ENCODE measurements around the gene PLCL1. TPM values are rescaled to one million over a fixed set of nuclear protein-coding genes. Genes with fewer than 3 reads are reported as not detected.

PLCL1 gene
- total RNA-seq, 1 donor from 2014 or later: 0.08 TPM

GRCh38 chr2:197944416-197945096 is 140.2 kb downstream of the PLCL1 start:
- Histone ChIP-seq H3K27me3 (ENCODE audit: control insufficient read depth, insufficient read depth, low read length) (no peaks in the 10 kb centered on the region), H3K36me3 (ENCODE audit: control insufficient read depth, insufficient read depth, low read length) (no peaks in the 10 kb centered on the region), H3K4me3 (ENCODE audit: low read depth, low read length) (no peak overlapping the region)
- DNase-seq (ENCODE audit: low read depth): no peak
- TF ChIP-seq, protein P1, sequence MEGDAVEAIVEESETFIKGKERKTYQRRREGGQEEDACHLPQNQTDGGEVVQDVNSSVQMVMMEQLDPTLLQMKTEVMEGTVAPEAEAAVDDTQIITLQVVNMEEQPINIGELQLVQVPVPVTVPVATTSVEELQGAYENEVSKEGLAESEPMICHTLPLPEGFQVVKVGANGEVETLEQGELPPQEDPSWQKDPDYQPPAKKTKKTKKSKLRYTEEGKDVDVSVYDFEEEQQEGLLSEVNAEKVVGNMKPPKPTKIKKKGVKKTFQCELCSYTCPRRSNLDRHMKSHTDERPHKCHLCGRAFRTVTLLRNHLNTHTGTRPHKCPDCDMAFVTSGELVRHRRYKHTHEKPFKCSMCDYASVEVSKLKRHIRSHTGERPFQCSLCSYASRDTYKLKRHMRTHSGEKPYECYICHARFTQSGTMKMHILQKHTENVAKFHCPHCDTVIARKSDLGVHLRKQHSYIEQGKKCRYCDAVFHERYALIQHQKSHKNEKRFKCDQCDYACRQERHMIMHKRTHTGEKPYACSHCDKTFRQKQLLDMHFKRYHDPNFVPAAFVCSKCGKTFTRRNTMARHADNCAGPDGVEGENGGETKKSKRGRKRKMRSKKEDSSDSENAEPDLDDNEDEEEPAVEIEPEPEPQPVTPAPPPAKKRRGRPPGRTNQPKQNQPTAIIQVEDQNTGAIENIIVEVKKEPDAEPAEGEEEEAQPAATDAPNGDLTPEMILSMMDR (IDR thresholded peaks at IDR 0.05; ENCODE audit: insufficient read depth, low read length, poor library complexity, severe bottlenecking): no peak

- no peak for DNase-seq (ENCODE audit: low read depth)
- no peaks in the 10 kb centered on the region for H3K27me3 ChIP-seq (ENCODE audit: control insufficient read depth, insufficient read depth, low read length)
- no peak overlapping the region for H3K4me3 ChIP-seq (ENCODE audit: low read depth, low read length)
- TF ChIP-seq, protein P1 (IDR thresholded peaks at IDR 0.05; ENCODE audit: insufficient read depth, low read length, poor library complexity, severe bottlenecking): no peak
- no peaks in the 10 kb centered on the region for H3K36me3 ChIP-seq (ENCODE audit: control insufficient read depth, insufficient read depth, low read length)
Measured at GRCh38 chr2:197946562-197946961, 142.2 kb downstream of the PLCL1 start.

DNA sequence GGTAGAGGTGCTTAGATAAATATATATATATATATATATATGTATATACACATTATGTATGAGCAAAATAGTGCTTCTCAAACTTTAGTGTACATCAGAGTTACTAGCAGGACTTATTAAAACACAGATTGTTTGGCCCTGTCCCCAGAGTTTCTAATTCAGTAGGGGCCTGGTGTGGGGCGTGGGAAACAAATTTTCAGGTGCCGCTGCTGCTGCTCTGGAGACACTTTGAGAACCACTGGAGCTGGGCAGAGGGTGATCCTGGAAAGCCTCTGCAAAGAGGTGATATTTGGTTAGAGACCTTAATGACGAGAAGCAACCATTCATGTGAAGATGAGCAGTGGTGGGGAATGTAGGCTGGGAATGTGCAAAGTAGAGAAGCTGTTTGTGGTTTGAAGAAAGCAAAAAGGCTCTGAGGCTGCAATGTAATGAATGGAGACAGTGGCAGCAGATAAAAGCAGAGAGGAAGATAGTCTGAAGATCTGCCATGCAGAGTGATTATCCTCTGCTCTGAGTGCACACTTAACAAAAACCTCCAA is 142.9 kb downstream of the PLCL1 start:
- Histone ChIP-seq H3K4me3 (ENCODE audit: low read depth, low read length) (no peak overlapping the region), H3K36me3 (ENCODE audit: control insufficient read depth, insufficient read depth, low read length) (no peaks in the 10 kb centered on the region), H3K27me3 (ENCODE audit: control insufficient read depth, insufficient read depth, low read length) (no peaks in the 10 kb centered on the region)
- no peak for DNase-seq (ENCODE audit: low read depth)
- TF ChIP-seq, protein P1 (IDR thresholded peaks at IDR 0.05; ENCODE audit: insufficient read depth, low read length, poor library complexity, severe bottlenecking): no peak

- Histone ChIP-seq H3K27me3 (ENCODE audit: control insufficient read depth, insufficient read depth, low read length) (no peaks in the 10 kb centered on the region), H3K36me3 (ENCODE audit: control insufficient read depth, insufficient read depth, low read length) (no peaks in the 10 kb centered on the region), H3K4me3 (ENCODE audit: low read depth, low read length) (no peak overlapping the region)
- TF ChIP-seq, protein P1 (IDR thresholded peaks at IDR 0.05; ENCODE audit: insufficient read depth, low read length, poor library complexity, severe bottlenecking): no peak
- no peak for DNase-seq (ENCODE audit: low read depth)
Measured at GRCh38 chr2:197949224-197949623, 144.8 kb downstream of the PLCL1 start.

DNA sequence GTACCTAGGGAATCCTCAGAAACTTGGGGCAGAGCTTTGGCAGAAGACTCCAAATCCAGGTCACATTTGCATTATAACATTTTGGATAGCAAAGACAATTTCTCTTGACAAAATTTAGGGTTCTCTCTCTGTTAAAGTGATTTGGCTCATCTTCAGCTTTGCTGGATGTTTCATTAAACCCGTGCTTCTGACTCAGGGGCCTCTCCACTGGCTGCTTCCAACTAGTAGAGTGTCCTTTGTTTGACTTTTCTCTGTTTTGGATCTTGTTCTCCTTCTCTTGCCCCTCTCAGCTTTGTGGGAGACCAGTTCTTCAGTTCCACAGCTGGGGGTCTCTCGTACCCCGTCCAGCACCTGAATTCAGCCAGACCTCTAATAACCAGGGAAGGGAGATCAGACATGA is 145.6 kb downstream of the PLCL1 start:
- Histone ChIP-seq H3K36me3 (ENCODE audit: control insufficient read depth, insufficient read depth, low read length) (no peaks in the 10 kb centered on the region), H3K27me3 (ENCODE audit: control insufficient read depth, insufficient read depth, low read length) (no peaks in the 10 kb centered on the region), H3K4me3 (ENCODE audit: low read depth, low read length) (no peak overlapping the region)
- DNase-seq (ENCODE audit: low read depth): no peak
- TF ChIP-seq, protein P1 (IDR thresholded peaks at IDR 0.05; ENCODE audit: insufficient read depth, low read length, poor library complexity, severe bottlenecking): no peak

DNA sequence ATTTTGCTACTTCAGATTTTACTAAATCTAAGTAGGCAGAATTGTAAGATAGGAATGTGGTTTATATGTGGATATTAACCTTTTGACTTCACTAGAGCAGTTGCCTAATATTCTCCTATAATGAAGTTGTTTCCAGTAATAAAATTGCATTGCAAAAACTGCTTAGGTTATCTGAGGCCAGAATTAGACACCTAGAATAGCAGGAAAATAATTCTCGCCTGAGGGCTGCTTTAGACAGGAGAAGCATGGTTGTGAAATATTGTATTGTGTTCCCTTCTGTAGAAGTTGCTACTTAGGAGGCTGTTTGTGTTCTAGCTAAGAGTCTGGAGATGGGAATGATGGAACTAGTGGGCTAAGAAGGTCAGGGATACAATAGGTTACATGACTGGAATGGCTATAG is 146.3 kb downstream of the PLCL1 start:
- TF ChIP-seq, protein P1 (IDR thresholded peaks at IDR 0.05; ENCODE audit: insufficient read depth, low read length, poor library complexity, severe bottlenecking): no peak
- H3K4me3 ChIP-seq (ENCODE audit: low read depth, low read length): no peak overlapping the region
- no peak for DNase-seq (ENCODE audit: low read depth)

More for the DNA sequence above, 146.3 kb downstream of the PLCL1 start:
- H3K36me3 ChIP-seq (ENCODE audit: control insufficient read depth, insufficient read depth, low read length): no peaks in the 10 kb centered on the region
- no peaks in the 10 kb centered on the region for H3K27me3 ChIP-seq (ENCODE audit: control insufficient read depth, insufficient read depth, low read length)

Measured in kidney epithelial cell (primary cell).